Peyer's patch (tissue), 4 donors: ENCODE measurements around the gene ABCC4. TPM values are rescaled to one million over a fixed set of nuclear protein-coding genes. Genes with fewer than 3 reads are reported as not detected.

ENCODE experiments used
- DNase-seq, 3 donors: peaks; one replicate each; pipeline ENCODE4 v3.0.0-alpha.2; 2017 to 2019
- H3K27ac ChIP-seq, 4 donors: fragments of 200-600 bp; sonication (generic); one replicate each; pipeline ENCODE4 v1.5.1; 2016 to 2019
- H3K27me3 ChIP-seq, 2 donors: fragments of 200-600 bp; sonication (generic); one replicate each; pipeline ENCODE4 v1.5.1; 2019
- H3K36me3 ChIP-seq, 3 donors: fragments of 200-600 bp; sonication (generic); one replicate each; pipeline ENCODE4 v1.5.1; 2016 to 2019
- H3K4me1 ChIP-seq, 4 donors: fragments of 200-600 bp; sonication (generic); one replicate each; pipeline ENCODE4 v1.5.1; 2016 to 2019
- H3K4me3 ChIP-seq, 4 donors: fragments of 200-600 bp; sonication (generic); 1 replicate in 3 of 4; 2 replicates in 1 of 4; pipeline ENCODE4 v1.5.1; 2016 to 2019; ENCODE audit warnings: mild to moderate bottlenecking in 1 of 4
- H3K9me3 ChIP-seq, 4 donors: fragments of 200-600 bp; sonication (generic); one replicate each; pipeline ENCODE4 v1.5.1; 2016 to 2019; ENCODE audit warnings: mild to moderate bottlenecking in 1 of 4
- POLR2A ChIP-seq, 2 donors: fragments of 450-650 bp; IDR thresholded peaks; one replicate each; pipeline ENCODE4 v1.5.1; 2017; ENCODE audit warnings: antibody characterized with exemption in 2 of 2, mild to moderate bottlenecking in 2 of 2, moderate library complexity in 2 of 2
- total RNA-seq, 4 donors: library from RNA; depleted of rRNA; stranded (reverse); fragments of >200 nt; gene quantifications; one replicate each; pipeline ENCODE4 v1.1.0, GENCODE V29; 2016
- TF ChIP-seq, protein P1 (sequence below), 6 experiments: fragments of 450-650 bp in 4 of 6; fragments of 200-600 bp in 2 of 6; sonication (generic) in 1 of 6; IDR thresholded peaks; one replicate each; pipeline ENCODE4 v1.5.1; 2017 to 2019; ENCODE audit warnings: antibody characterized with exemption in 6 of 6, mild to moderate bottlenecking in 3 of 6, moderate library complexity in 1 of 6

ABCC4 gene
- total RNA-seq, 4 donors from 2014 or later = 7.2 to 81.7 (median 13.7) TPM

DNA sequence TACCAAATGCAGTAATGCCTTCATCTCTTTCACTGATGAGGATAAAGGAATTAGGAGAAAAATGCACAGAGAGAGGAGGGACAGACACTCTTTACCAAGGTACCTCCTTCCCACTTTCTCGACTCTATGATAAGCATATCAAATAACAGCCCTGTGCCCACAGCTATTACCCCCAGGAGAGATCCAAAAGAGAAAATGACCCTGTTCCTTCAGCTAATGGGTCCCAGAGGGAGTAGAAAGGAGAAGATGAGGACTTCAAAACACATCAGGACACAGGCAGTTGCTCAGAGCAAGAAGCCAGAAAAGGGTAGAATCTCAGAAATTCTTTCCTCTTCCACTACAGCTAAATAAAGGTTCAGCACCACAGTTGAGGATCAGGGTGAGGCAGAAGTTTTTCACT is 80.6 kb downstream of the ABCC4 start:
- Histone ChIP-seq H3K27ac (no peak overlapping the region), H3K4me1 (no peaks in the 10 kb centered on the region), H3K4me3 (no peak overlapping the region), H3K36me3 (no peaks in the 10 kb centered on the region), H3K27me3 (no peaks in the 10 kb centered on the region), H3K9me3 (no peaks in the 10 kb centered on the region)
- TF ChIP-seq, protein P1, sequence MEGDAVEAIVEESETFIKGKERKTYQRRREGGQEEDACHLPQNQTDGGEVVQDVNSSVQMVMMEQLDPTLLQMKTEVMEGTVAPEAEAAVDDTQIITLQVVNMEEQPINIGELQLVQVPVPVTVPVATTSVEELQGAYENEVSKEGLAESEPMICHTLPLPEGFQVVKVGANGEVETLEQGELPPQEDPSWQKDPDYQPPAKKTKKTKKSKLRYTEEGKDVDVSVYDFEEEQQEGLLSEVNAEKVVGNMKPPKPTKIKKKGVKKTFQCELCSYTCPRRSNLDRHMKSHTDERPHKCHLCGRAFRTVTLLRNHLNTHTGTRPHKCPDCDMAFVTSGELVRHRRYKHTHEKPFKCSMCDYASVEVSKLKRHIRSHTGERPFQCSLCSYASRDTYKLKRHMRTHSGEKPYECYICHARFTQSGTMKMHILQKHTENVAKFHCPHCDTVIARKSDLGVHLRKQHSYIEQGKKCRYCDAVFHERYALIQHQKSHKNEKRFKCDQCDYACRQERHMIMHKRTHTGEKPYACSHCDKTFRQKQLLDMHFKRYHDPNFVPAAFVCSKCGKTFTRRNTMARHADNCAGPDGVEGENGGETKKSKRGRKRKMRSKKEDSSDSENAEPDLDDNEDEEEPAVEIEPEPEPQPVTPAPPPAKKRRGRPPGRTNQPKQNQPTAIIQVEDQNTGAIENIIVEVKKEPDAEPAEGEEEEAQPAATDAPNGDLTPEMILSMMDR (IDR thresholded peaks at IDR 0.05) = no peak
- TF ChIP-seq POLR2A (IDR thresholded peaks at IDR 0.05) = no peak
- no peak for DNase-seq

DNA sequence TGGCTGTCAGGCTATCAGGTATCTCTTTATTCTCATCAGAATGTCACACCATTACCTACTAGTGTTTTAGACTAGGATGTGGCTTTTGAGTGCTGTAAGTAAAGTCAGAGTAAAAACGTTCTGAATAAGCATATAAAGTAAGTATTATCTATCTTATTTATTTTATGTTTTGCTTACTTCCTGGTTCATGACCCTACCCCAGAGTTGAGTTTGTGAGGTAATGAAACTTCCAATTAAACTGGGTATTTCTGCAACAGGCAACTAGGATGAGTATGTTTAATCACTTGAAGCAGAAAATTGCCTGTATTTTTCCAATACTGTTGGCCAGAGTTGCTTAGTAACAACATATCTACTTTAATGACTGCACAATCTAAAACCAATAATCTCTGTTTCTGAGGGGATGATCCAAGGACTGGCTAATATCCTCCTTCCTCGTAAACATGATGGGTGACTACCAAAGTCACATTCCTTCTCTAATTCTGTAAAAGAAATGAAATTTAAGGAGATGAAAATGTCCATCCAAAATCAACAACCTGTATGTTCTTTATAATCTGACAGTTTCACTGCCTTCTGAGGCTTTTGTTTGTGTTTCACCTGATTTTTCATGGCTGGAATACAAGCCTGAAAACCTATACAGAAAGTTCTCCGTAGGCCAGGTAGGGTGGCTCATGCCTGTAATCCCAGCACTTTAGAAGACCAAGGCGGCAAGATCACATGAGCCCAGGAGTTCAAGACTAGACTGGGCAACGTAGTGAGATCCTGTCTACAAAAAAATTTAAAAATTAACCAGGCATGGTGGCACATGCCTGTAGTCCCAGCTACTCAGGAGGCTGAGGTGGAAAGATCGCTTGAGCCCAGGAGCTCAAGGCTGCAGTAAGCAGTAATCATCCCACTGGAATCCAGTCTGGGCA is 83.1 kb downstream of the ABCC4 start:
- DNase-seq = no peak
- no peaks in the 10 kb centered on the region for H3K36me3 ChIP-seq
- H3K4me3 ChIP-seq = no peak overlapping the region
- TF ChIP-seq POLR2A (IDR thresholded peaks at IDR 0.05) = no peak
- TF ChIP-seq, protein P1 (IDR thresholded peaks at IDR 0.05) = no peak
- H3K9me3 ChIP-seq = no peaks in the 10 kb centered on the region
- H3K4me1 ChIP-seq = peaks cover 0 to 6% (median 0%) of the 10 kb centered on the region in 4 donors
- H3K27me3 ChIP-seq = no peaks in the 10 kb centered on the region
- H3K27ac ChIP-seq = no peak overlapping the region

DNA sequence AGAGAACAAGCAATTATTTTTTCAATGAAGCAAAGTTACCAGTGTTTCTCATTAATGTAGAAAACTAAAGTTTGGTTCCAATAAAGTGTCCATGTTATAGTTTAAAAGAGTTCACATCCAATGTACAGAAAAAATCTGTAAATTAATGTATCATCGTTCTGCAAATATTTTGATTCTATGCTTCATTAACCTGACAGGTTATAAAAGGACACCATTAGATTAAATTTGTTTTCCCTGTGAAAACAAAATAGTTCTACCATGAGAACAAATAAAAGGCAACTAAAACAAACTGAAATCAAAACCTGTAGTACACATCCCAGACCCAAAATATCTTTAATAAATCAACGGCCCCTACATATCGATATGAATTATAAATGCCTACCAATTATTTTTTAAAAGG is 85.1 kb downstream of the ABCC4 start:
- Histone ChIP-seq H3K36me3 (no peaks in the 10 kb centered on the region), H3K27ac (no peak overlapping the region), H3K4me3 (no peak overlapping the region), H3K9me3 (no peaks in the 10 kb centered on the region), H3K4me1 (peaks cover 0 to 8% (median 0%) of the 10 kb centered on the region in 4 donors), H3K27me3 (no peaks in the 10 kb centered on the region)
- TF ChIP-seq POLR2A (IDR thresholded peaks at IDR 0.05) = no peak
- TF ChIP-seq, protein P1 (IDR thresholded peaks at IDR 0.05) = no peak
- no peak for DNase-seq

DNA sequence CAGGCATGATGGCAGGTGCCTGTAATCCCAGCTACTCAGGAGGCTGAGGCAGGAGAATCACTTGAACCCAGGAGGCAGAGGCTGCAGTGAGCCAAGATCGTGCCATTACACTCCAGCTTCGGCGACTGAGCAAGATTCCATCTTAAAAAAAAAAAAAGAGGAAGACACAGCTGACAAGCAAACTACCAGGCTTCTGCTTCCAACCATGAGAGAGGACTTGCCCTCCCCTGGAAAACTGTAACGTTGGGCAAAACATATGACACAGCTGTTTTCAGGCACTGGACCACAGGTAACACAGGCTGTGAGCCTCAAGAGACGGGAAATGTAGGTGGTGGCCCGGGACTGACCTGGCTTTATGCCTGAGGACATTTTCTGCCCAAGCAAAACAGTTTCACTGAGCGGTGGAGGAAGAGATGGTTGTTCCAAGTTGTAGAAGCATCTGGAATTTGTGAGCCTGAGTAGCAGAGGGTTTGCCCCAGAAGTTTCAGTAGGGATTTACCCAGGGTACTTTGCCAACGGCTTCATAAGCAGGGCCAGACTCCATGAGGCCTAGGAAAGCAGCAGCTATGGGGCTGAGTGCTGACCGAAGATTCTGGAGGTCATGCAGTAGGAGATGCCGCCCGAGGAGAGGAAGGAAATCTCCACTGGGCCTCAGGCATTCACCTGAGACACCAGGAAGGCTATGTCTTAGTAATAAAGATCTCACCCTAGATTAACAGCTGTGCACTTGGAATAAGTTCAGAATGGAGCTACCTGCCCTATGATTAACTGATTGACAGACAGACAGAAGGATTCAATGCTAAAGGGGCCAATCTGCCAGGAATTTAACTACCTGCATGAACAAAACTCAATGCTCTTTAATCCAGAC is 88.0 kb downstream of the ABCC4 start:
- H3K9me3 ChIP-seq = no peaks in the 10 kb centered on the region
- TF ChIP-seq, protein P1 (IDR thresholded peaks at IDR 0.05) = no peak
- TF ChIP-seq POLR2A (IDR thresholded peaks at IDR 0.05) = no peak
- peaks cover 0 to 8% (median 0%) of the 10 kb centered on the region in 3 donors for H3K36me3 ChIP-seq
- H3K27ac ChIP-seq = peak overlapping the region in 1 of 4 donors; percentile 35
- H3K4me3 ChIP-seq = no peak overlapping the region
- H3K27me3 ChIP-seq = no peaks in the 10 kb centered on the region
- DNase-seq = no peak
- H3K4me1 ChIP-seq = peaks cover 0 to 8% (median 0%) of the 10 kb centered on the region in 4 donors

DNA sequence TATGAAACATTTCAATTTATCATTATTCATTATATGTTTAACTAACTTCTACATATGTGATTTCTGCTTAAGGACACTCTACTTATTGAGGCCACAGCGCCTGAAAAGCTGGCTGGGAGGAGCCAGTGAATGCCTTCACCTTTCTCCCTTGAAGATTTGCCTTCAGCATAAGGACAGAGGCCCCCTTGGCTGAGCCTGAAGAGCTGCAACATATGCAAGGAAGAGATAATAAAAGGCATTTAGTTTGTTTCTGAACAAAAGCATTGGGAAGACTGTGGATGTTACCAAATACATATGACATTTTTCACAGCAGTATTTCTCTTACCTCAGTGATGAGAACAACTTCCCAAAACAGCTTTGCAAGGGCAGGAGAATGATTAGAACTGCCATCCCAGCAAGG is 92.1 kb downstream of the ABCC4 start:
- no peak for TF ChIP-seq POLR2A (IDR thresholded peaks at IDR 0.05)
- TF ChIP-seq, protein P1 (IDR thresholded peaks at IDR 0.05) = no peak
- Histone ChIP-seq H3K27ac (no peak overlapping the region), H3K27me3 (no peaks in the 10 kb centered on the region), H3K9me3 (no peaks in the 10 kb centered on the region), H3K4me1 (peaks cover 0 to 8% (median 0%) of the 10 kb centered on the region in 4 donors), H3K4me3 (no peak overlapping the region), H3K36me3 (peaks cover 0 to 12% (median 0%) of the 10 kb centered on the region in 3 donors)
- no peak for DNase-seq
